GM12878 (cell line): ENCODE results near the gene ATP1B1. TPM values are rescaled to one million over a fixed set of nuclear protein-coding genes. Genes with fewer than 3 reads are reported as not detected.

Source experiments
- ATAC-seq: fragments of 200-7000 bp; cut with Tn5 transposase; 3 replicates; pipeline ENCODE4 v1.9.1; 2020; ENCODE audit warnings: mild to moderate bottlenecking, moderate library complexity
- BruUV-seq: library from RNA; stranded (reverse); fragments of 400-500 nt; replicated peaks from 2 replicates; lab custom pipeline; 2021; lab: Mats Ljungman, UMichigan
- CTCF ChIA-PET: fragments of 300-600 bp; sonication (Branson Sonifier 250); formaldehyde crosslinking; extraction: SDS; loops from one replicate; lab custom pipeline; 2021; ENCODE audit warnings: inconsistent platforms; lab: Yijun Ruan, JAX
- POLR2A ChIA-PET: fragments of 350-600 bp; formaldehyde crosslinking; extraction: SDS; loops from one replicate; lab custom pipeline; 2021; ENCODE audit warnings: inconsistent platforms; lab: Charles Lee
- RAD21 ChIA-PET: fragments of 300-600 bp; sonication (Branson Sonifier 250); formaldehyde crosslinking; loops from one replicate; lab custom pipeline; 2023; ENCODE audit warnings: antibody characterized with exemption; ENCODE audit not compliant: unreplicated experiment; lab: Charles Lee
- SMC1A ChIA-PET: fragments of 300-600 bp; sonication (Branson Sonifier 250); formaldehyde crosslinking; loops from one replicate; lab custom pipeline; 2023; ENCODE audit not compliant: unreplicated experiment, uncharacterized antibody; lab: Charles Lee
- DNase-seq: peaks from one replicate; pipeline ENCODE4 v3.0.0-alpha.2; 2011; ENCODE audit warnings: low read depth, low spot score
- FAIRE-seq: peaks from 3 replicates; lab custom pipeline; 2011; peaks lifted over from hg19 to GRCh38; lab: Jason Lieb, UNC
- H2AFZ ChIP-seq: 2 replicates; pipeline ENCODE4 v1.6.0; 2011; ENCODE audit warnings: low read depth, low read length, control low read depth; ENCODE audit not compliant: control insufficient read depth
- H3K27ac ChIP-seq: 2 replicates; pipeline ENCODE4 v1.5.1; 2011; ENCODE audit warnings: control low read depth; ENCODE audit not compliant: control insufficient read depth, insufficient read depth
- H3K27me3 ChIP-seq, 2 experiments: replicated peaks in 1 of 2; 2 replicates each; pipeline versions ENCODE4 v1.6.0 to v1.6.1; 2011; ENCODE audit warnings: low read length in 1 of 2; ENCODE audit not compliant: control insufficient read depth in 2 of 2, insufficient read depth in 2 of 2
- H3K36me3 ChIP-seq, 2 experiments: 2 replicates each; pipeline ENCODE4 v1.5.1; 2011; ENCODE audit warnings: low read length in 1 of 2; ENCODE audit not compliant: control insufficient read depth in 2 of 2, insufficient read depth in 2 of 2
- H3K4me1 ChIP-seq: 2 replicates; pipeline ENCODE4 v1.6.1; 2011; ENCODE audit warnings: mild to moderate bottlenecking, low read length, moderate library complexity, mixed read lengths; ENCODE audit not compliant: control insufficient read depth, insufficient read depth
- H3K4me2 ChIP-seq: 2 replicates; pipeline ENCODE4 v1.6.0; 2011; ENCODE audit warnings: control low read depth; ENCODE audit not compliant: control insufficient read depth, insufficient read depth
- H3K4me3 ChIP-seq: fragments of 200-600 bp; sonication (generic); 2 replicates; pipeline ENCODE4 v1.5.1; 2016
- H3K79me2 ChIP-seq: 2 replicates; pipeline ENCODE4 v1.6.0; 2011; ENCODE audit warnings: low read length; ENCODE audit not compliant: control insufficient read depth, insufficient read depth
- H3K9ac ChIP-seq: 2 replicates; pipeline ENCODE4 v1.8.0; 2011; ENCODE audit warnings: low read length, control low read depth, mixed read lengths; ENCODE audit not compliant: control insufficient read depth, insufficient read depth
- H3K9me3 ChIP-seq: replicated peaks from 3 replicates; pipeline ENCODE4 v1.5.1; 2011; ENCODE audit warnings: mild to moderate bottlenecking, low read length; ENCODE audit not compliant: control insufficient read depth, insufficient read depth
- H4K20me1 ChIP-seq: 2 replicates; pipeline ENCODE4 v1.6.0; 2011; ENCODE audit not compliant: control insufficient read depth, insufficient read depth
- DPF2 ChIP-seq: fragments of 450-650 bp; IDR thresholded peaks from 2 replicates; pipeline ENCODE4 v1.6.1; 2017; ENCODE audit warnings: mild to moderate bottlenecking
- EP300 ChIP-seq, 2 experiments: fragments of 150-350 bp in 1 of 2; IDR thresholded peaks; 2 replicates each; pipeline ENCODE4 v1.6.1; 2011 to 2012; ENCODE audit warnings: low read depth in 2 of 2, low read length in 2 of 2, borderline replicate concordance in 1 of 2, improper control_type of control experiment in 1 of 2, inconsistent platforms in 1 of 2; ENCODE audit not compliant: control insufficient read depth in 1 of 2
- HSF1 ChIP-seq: fragments of 150-350 bp; IDR thresholded peaks from 2 replicates; pipeline ENCODE4 v1.6.1; 2014; ENCODE audit warnings: mild to moderate bottlenecking, low read depth, low read length
- IKZF1 ChIP-seq: fragments of 450-650 bp; conservative IDR thresholded peaks from 2 replicates; pipeline ENCODE4 v1.6.1; 2017; ENCODE audit warnings: antibody characterized with exemption, mild to moderate bottlenecking
- IKZF2 ChIP-seq, 2 experiments: fragments of 450-650 bp; IDR thresholded peaks; 2 replicates each; pipeline ENCODE4 v1.6.1; 2017; ENCODE audit warnings: mild to moderate bottlenecking in 2 of 2, moderate library complexity in 2 of 2
- IRF4 ChIP-seq: IDR thresholded peaks from 2 replicates; pipeline ENCODE4 v1.6.1; 2011; ENCODE audit warnings: low read depth, low read length
- NFIC ChIP-seq: IDR thresholded peaks from 2 replicates; pipeline ENCODE4 v1.6.1; 2012; ENCODE audit warnings: low read depth, mild to moderate bottlenecking, inconsistent platforms, low read length, moderate library complexity
- RELA ChIP-seq: fragments of 450-650 bp; IDR thresholded peaks from 2 replicates; pipeline ENCODE4 v1.8.0; 2014; ENCODE audit warnings: borderline replicate concordance; ENCODE audit not compliant: partially characterized antibody
- SRF ChIP-seq, 2 experiments: IDR thresholded peaks; 2 replicates each; pipeline ENCODE4 v1.6.1; 2011; ENCODE audit warnings: low read depth in 2 of 2, low read length in 2 of 2, mild to moderate bottlenecking in 1 of 2, moderate library complexity in 1 of 2
- ZBTB4 ChIP-seq: fragments of 450-650 bp; formaldehyde crosslinking; IDR thresholded peaks from 2 replicates; pipeline ENCODE4 v1.4.0; 2022; ENCODE audit warnings: mild to moderate bottlenecking, moderate library complexity
- ZBTB40 ChIP-seq: fragments of 450-650 bp; IDR thresholded peaks from 2 replicates; pipeline ENCODE4 v1.6.1; 2016; ENCODE audit warnings: mild to moderate bottlenecking, moderate library complexity, borderline replicate concordance
- WGBS: methylation state at CpG from one replicate; pipeline ENCODE4 v1.1.6; 2016; ENCODE audit warnings: low lambda C conversion rate; ENCODE audit not compliant: insufficient replicate concordance, insufficient coverage; ENCODE audit errors: missing lambda C conversion rate; 5-methylcytosine and 5-hydroxymethylcytosine counted together
- in situ Hi-C: fragments of 300-500 bp; cut with MboI; formaldehyde crosslinking; loops from 9 replicates; pipeline ENCODE4 v1.14.3; 2018; ENCODE audit warnings: mixed read lengths
- intact Hi-C: fragments of 100-400 bp; cut with micrococcal nuclease; formaldehyde crosslinking; loops from one replicate; pipeline ENCODE4 v1.14.2; 2022; ENCODE audit not compliant: unreplicated experiment
- polyA plus RNA-seq, 11 experiments: library from polyadenylated mRNA; depleted of rRNA in 4 of 11; unstranded in 6 of 11; stranded (reverse) in 5 of 11; fragments of >200 nt; fragmentation: Nextera tagmentation in 4 of 11; fragmentation: Illumina TruSeq in 1 of 11; extraction: Ambion mirVana in 4 of 11; extraction: Trizol in 1 of 11; gene quantifications; 1 replicate in 1 of 11; 2 replicates in 10 of 11; pipeline versions ENCODE4 v1.2.1 to v1.2.3, GENCODE V29; 2011 to 2016; ENCODE audit warnings: inconsistent platforms in 2 of 11, missing spikeins in 2 of 11, low read depth in 1 of 11
- total RNA-seq, 4 experiments: library from RNA; depleted of rRNA in 3 of 4; stranded (reverse); fragments of >200 nt in 3 of 4; fragmentation: Illumina TruSeq in 1 of 4; extraction: Trizol in 1 of 4; gene quantifications; 2 replicates each; pipeline versions ENCODE4 v1.2.1 to v1.2.3, GENCODE V29; 2013 to 2021

Gene ATP1B1
- total and polyA plus RNA-seq, 10 of the 15 experiments (the other 5 are each of a cell fraction or from before 2014, with no cell fraction given) = 0.84 to 14.0 (median 1.4) TPM

GRCh38 chr1:169090308-169090899 is 16.1 kb upstream of the ATP1B1 start (continued):
- TF ChIP-seq ZBTB4 (CRISPR knock-in tag) (no peak), IKZF1 (0 out of 2 replicates have a peak, but pooled peaks have one; percentile 53), EP300 (IDR thresholded peaks at IDR 0.05; ENCODE audit: borderline replicate concordance in 1 of 2, control insufficient read depth in 1 of 2, low read depth in 2 of 2, low read length in 2 of 2) (peak in 1 of 2 experiments; percentile 15; a peak in 1 of 4 replicates), IKZF2 (IDR thresholded peaks at IDR 0.05) (peak; percentile 23 to 34; a peak in 2 of 4 replicates)

GRCh38 chr1:169090900-169091311 is 15.6 kb upstream of the ATP1B1 start:
- Histone ChIP-seq H4K20me1 (no peaks in the 10 kb centered on the region), H3K4me1 (peaks cover 20% of the 10 kb centered on the region), H3K4me2 (peak overlapping the region; percentile 69), H3K27ac (peak overlapping the region; percentile 50), H3K36me3 (no peaks in the 10 kb centered on the region), H2AFZ (peak overlapping the region; percentile 69), H3K9ac (peak overlapping the region; percentile 26; the same call in 1 of the 2 replicates), H3K79me2 (no peaks in the 10 kb centered on the region), H3K27me3 (no peaks in the 10 kb centered on the region), H3K4me3 (peak overlapping the region; percentile 24; the same call in 1 of the 2 replicates), H3K9me3 (no peaks in the 10 kb centered on the region)
- RAD21 ChIA-PET = interaction anchor here (0.8 to 9.8 kb wide), 11 partner anchors 9 to 537 kb away, joined by 3 to 109 read pairs (median 3); no protein-coding TSS in a partner anchor
- ATAC-seq (peak; percentile 82), DNase-seq (no peak), FAIRE-seq (no peak)
- CTCF ChIA-PET = interaction anchor here (1.3 to 3.4 kb wide), 5 partner anchors 10 to 42 kb away, joined by 3 to 19 read pairs (median 8); partner anchors contain the start of gene ATP1B1
- WGBS = 9% methylated on average over 4 of the region's 4 CpGs
- in situ Hi-C loops = no loop called here
- no TSS peak for BruUV-seq
- SMC1A ChIA-PET = interaction anchor here (0.9 to 17.5 kb wide), 15 partner anchors 9 to 257 kb away, joined by 3 to 188 read pairs (median 5); partner anchors contain the start of gene ATP1B1
- intact Hi-C loops = loop anchor here (5.0 kb wide), 1 partner anchor 64 kb away; no protein-coding TSS in a partner anchor
- POLR2A ChIA-PET = interaction anchor here (1.0 to 2.0 kb wide), 8 partner anchors 13 to 66 kb away, joined by 3 to 8 read pairs (median 6); no protein-coding TSS in a partner anchor
- 0 out of 2 replicates have a peak, but pooled peaks have one; percentile 14 for TF ChIP-seq NFIC
- peak in 1 of 2 experiments; percentile 53; a peak in 1 of 4 replicates for TF ChIP-seq IKZF2 (IDR thresholded peaks at IDR 0.05)
- TF ChIP-seq HSF1 = no peak
- no peak for TF ChIP-seq ZBTB40
- peak; percentile 20 for TF ChIP-seq RELA
- 0 out of 2 replicates have a peak, but pooled peaks have one; percentile 41 for TF ChIP-seq DPF2
- no peak for TF ChIP-seq SRF (IDR thresholded peaks at IDR 0.05; ENCODE audit: low read depth in 2 of 2, low read length in 2 of 2)
- peak; percentile 26; the same call in 1 of the 2 replicates for TF ChIP-seq IRF4
